ENCODE data around the gene ID1.
"Not testable (repeated sequence)": the region's sequence is repeated elsewhere in the genome, so short reads cannot be mapped to it uniquely, and the experiment has no call there.

Gene ID1

GRCh38 chr20:31602431-31602778, 2.7 kb upstream of the ID1 start:
- no peak for DNase-seq (ENCODE audit: low spot score)

GRCh38 chr20:31602779-31603441, 2.2 kb upstream of the ID1 start:
- DNase-seq (ENCODE audit: low spot score), result no peak

- peak; percentile 97 for DNase-seq (ENCODE audit: low spot score)
These were observed 1.1 kb upstream of the ID1 start for GRCh38 chr20:31603822-31604566.

GRCh38 chr20:31604567-31605030, 490 bp upstream of the ID1 start:
- no peak for DNase-seq (ENCODE audit: low spot score)

GRCh38 chr20:31605902-31606803, 1.1 kb downstream of the ID1 start:
- peak; percentile 24 for DNase-seq (ENCODE audit: low spot score)

- no peak for DNase-seq (ENCODE audit: low spot score)
These were observed 1.9 kb downstream of the ID1 start for GRCh38 chr20:31606804-31607639.

GRCh38 chr20:31607640-31608250, 2.7 kb downstream of the ID1 start:
- peak; percentile 27 for DNase-seq (ENCODE audit: low spot score)

GRCh38 chr20:31608251-31608945, 3.3 kb downstream of the ID1 start:
- peak; percentile 34 for DNase-seq (ENCODE audit: low spot score)

- DNase-seq (ENCODE audit: low spot score), result not testable (repeated sequence)
These were observed 7.2 kb downstream of the ID1 start for GRCh38 chr20:31612271-31612640.

GRCh38 chr20:31615416-31615815, 10.3 kb downstream of the ID1 start:
- no peak for DNase-seq (ENCODE audit: low spot score)

- no peak for DNase-seq (ENCODE audit: low spot score)
These were observed 12.5 kb downstream of the ID1 start for GRCh38 chr20:31617432-31618104.

GRCh38 chr20:31620246-31620645, 15.2 kb downstream of the ID1 start:
- DNase-seq (ENCODE audit: low spot score), result no peak

GRCh38 chr20:31623123-31623505, 18.0 kb downstream of the ID1 start:
- not testable (repeated sequence) for DNase-seq (ENCODE audit: low spot score)

GRCh38 chr20:31626534-31626933, 21.4 kb downstream of the ID1 start:
- DNase-seq (ENCODE audit: low spot score), result not testable (repeated sequence)

- not testable (repeated sequence) for DNase-seq (ENCODE audit: low spot score)
These were observed 23.0 kb downstream of the ID1 start for GRCh38 chr20:31628057-31628456.

- no peak for DNase-seq (ENCODE audit: low spot score)
These were observed 25.2 kb downstream of the ID1 start for GRCh38 chr20:31630187-31630790.

- no peak for DNase-seq (ENCODE audit: low spot score)
These were observed 27.7 kb downstream of the ID1 start for GRCh38 chr20:31632548-31633338.

GRCh38 chr20:31633339-31633914, 28.3 kb downstream of the ID1 start:
- no peak for DNase-seq (ENCODE audit: low spot score)
